Measurements from ENCODE around the gene TACC2.

The TACC2 gene

DNA sequence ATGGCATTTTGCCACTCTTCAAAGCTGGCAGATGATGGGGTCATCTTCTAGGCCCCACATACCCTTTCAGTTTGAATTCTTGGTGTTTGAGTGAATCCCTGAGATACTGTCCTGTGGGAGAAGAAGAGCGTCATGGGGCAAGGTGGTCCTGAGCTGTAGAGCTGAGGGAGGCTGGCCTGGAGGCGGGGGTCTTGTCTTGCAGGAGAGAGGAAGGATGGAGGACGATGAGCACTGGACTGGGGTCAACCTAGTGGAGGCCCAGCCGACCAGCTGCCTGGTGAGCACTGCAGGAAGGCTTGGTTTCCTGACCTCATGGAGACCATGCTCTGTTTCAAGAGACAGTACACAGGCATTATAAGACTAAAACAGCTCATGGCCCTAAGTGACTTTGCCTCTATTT lies 114.6 kb downstream of the TACC2 start:
- no peak for TF ChIP-seq FOXP2 (optimal IDR thresholded peaks at IDR 0.05; ENCODE audit: borderline replicate concordance, extremely low read depth, extremely low read length, insufficient read depth)
- no peak for TF ChIP-seq SIN3A (IDR thresholded peaks at IDR 0.05; ENCODE audit: borderline replicate concordance, insufficient read depth, low read length)
- no peak for TF ChIP-seq POLR2AphosphoS5 (IDR thresholded peaks at IDR 0.05; ENCODE audit: low read depth, low read length)
- TF ChIP-seq, protein P1, sequence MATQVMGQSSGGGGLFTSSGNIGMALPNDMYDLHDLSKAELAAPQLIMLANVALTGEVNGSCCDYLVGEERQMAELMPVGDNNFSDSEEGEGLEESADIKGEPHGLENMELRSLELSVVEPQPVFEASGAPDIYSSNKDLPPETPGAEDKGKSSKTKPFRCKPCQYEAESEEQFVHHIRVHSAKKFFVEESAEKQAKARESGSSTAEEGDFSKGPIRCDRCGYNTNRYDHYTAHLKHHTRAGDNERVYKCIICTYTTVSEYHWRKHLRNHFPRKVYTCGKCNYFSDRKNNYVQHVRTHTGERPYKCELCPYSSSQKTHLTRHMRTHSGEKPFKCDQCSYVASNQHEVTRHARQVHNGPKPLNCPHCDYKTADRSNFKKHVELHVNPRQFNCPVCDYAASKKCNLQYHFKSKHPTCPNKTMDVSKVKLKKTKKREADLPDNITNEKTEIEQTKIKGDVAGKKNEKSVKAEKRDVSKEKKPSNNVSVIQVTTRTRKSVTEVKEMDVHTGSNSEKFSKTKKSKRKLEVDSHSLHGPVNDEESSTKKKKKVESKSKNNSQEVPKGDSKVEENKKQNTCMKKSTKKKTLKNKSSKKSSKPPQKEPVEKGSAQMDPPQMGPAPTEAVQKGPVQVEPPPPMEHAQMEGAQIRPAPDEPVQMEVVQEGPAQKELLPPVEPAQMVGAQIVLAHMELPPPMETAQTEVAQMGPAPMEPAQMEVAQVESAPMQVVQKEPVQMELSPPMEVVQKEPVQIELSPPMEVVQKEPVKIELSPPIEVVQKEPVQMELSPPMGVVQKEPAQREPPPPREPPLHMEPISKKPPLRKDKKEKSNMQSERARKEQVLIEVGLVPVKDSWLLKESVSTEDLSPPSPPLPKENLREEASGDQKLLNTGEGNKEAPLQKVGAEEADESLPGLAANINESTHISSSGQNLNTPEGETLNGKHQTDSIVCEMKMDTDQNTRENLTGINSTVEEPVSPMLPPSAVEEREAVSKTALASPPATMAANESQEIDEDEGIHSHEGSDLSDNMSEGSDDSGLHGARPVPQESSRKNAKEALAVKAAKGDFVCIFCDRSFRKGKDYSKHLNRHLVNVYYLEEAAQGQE (IDR thresholded peaks at IDR 0.05; ENCODE audit: insufficient read depth in 1 of 2, low read depth in 2 of 2, low read length in 2 of 2): no peak
- TF ChIP-seq TAF1 (IDR thresholded peaks at IDR 0.05; ENCODE audit: borderline replicate concordance, insufficient read depth, low read length): no peak

DNA sequence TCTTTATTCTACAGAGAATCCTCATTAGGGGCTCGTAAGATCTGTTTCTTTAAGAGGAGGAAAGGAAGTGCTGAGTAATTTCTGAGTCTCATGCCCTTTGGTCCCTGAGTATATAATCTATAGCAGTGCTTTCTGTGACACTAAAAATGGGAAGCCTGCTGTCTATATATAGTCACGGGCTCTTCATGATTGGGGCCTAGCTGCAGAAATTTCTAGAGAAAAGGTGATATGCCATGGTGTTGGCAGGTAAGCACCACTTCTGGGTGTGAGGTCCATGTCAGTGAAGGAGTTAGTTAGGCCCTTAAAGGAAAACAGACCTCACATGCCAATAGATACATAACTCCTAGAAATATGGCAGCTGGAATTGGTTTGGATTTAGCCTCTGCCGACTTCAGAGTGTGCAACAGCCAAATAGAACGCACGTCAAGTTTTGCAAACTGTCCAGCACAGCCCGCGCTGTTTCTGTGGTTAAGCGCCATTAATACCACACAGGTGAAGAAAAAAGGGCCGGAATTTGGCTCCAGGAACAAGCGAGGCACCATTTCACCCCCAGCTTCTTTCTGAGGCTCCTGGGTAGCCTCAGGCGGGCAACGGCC lies 123.2 kb downstream of the TACC2 start:
- TF ChIP-seq POLR2AphosphoS5 (IDR thresholded peaks at IDR 0.05; ENCODE audit: low read depth, low read length) (no peak), SIN3A (IDR thresholded peaks at IDR 0.05; ENCODE audit: borderline replicate concordance, insufficient read depth, low read length) (no peak), TAF1 (IDR thresholded peaks at IDR 0.05; ENCODE audit: borderline replicate concordance, insufficient read depth, low read length) (no peak), FOXP2 (optimal IDR thresholded peaks at IDR 0.05; ENCODE audit: borderline replicate concordance, extremely low read depth, extremely low read length, insufficient read depth) (no peak)
- TF ChIP-seq, protein P1 (IDR thresholded peaks at IDR 0.05; ENCODE audit: insufficient read depth in 1 of 2, low read depth in 2 of 2, low read length in 2 of 2): 0 out of 4 replicates have a peak, but pooled peaks of 1 of the 2 experiments have one; percentile 10

DNA sequence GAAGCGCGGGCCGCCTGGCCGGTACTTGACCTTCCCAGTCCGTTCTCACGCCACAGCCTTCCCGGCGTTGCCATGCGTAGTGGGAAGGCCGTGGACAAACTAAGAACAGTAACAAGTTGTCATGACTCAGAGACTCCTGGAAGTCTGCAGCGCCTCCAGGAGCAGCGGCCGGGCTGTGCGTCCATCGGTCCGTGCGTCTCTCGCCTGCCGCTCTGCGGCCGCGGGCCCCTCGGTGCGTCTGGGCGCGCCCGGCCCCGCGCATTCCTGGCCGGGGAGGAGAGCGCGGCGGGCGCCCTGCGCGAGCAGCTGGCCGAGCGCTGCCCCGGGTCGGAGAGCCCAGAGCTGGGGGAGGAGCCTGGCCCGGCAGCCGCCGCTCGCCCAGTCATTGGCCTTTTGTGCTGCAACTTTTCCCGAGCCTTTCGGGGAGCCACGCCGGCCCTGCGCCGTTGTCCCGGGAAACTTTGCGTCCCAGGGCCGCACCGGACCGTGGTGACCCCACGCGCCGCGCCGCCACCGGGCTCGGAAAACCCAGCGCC lies 123.7 kb downstream of the TACC2 start:
- TF ChIP-seq SIN3A (IDR thresholded peaks at IDR 0.05; ENCODE audit: borderline replicate concordance, insufficient read depth, low read length) (0 out of 2 replicates have a peak, but pooled peaks have one; percentile 9), POLR2AphosphoS5 (IDR thresholded peaks at IDR 0.05; ENCODE audit: low read depth, low read length) (no peak; the same call in 1 of the 2 replicates), FOXP2 (optimal IDR thresholded peaks at IDR 0.05; ENCODE audit: borderline replicate concordance, extremely low read depth, extremely low read length, insufficient read depth) (peak; percentile 35), TAF1 (IDR thresholded peaks at IDR 0.05; ENCODE audit: borderline replicate concordance, insufficient read depth, low read length) (0 out of 2 replicates have a peak, but pooled peaks have one; percentile 32)
- TF ChIP-seq, protein P1 (IDR thresholded peaks at IDR 0.05; ENCODE audit: insufficient read depth in 1 of 2, low read depth in 2 of 2, low read length in 2 of 2): no peak

DNA sequence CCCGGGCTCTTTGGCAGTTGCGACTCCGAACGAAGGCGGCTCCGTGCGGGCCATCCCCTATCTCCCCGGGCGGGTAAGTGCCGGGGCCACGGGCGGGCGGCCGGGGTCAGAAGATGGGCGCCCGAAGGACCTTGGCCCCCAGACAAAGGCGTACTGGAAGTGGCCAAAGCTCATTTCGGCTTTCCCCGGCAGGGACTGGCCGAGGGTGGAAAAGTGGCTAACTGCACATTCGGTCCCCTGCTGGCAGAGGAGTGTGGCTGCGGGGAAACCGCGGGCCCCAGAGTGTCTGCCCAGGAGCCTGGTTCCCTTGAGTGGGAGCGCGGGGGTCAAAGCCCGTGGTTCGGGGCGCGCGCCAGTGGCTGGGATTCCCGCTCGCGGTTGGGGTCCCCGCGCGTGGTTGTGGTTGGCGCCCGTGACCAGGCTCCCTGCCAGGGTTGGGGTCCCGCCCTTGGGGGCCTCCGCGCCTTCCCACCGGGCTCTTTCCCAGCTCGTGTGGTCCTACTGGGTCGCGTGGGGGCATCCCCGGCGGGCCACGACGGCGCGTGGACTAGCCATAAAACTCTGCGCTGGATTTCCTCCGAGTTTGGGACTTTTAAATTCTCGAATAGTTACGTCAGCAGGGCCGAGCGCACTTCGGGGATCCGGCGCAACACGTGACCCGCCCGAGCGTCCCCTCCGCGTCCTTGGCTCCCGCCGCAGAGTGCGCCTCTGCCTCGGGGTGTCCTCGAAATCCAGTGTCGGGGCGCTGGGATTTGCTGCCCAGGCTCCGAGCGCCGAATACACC lies 124.4 kb downstream of the TACC2 start:
- 0 out of 2 replicates have a peak, but pooled peaks have one; percentile 3 for TF ChIP-seq SIN3A (IDR thresholded peaks at IDR 0.05; ENCODE audit: borderline replicate concordance, insufficient read depth, low read length)
- TF ChIP-seq FOXP2 (optimal IDR thresholded peaks at IDR 0.05; ENCODE audit: borderline replicate concordance, extremely low read depth, extremely low read length, insufficient read depth): no peak

DNA sequence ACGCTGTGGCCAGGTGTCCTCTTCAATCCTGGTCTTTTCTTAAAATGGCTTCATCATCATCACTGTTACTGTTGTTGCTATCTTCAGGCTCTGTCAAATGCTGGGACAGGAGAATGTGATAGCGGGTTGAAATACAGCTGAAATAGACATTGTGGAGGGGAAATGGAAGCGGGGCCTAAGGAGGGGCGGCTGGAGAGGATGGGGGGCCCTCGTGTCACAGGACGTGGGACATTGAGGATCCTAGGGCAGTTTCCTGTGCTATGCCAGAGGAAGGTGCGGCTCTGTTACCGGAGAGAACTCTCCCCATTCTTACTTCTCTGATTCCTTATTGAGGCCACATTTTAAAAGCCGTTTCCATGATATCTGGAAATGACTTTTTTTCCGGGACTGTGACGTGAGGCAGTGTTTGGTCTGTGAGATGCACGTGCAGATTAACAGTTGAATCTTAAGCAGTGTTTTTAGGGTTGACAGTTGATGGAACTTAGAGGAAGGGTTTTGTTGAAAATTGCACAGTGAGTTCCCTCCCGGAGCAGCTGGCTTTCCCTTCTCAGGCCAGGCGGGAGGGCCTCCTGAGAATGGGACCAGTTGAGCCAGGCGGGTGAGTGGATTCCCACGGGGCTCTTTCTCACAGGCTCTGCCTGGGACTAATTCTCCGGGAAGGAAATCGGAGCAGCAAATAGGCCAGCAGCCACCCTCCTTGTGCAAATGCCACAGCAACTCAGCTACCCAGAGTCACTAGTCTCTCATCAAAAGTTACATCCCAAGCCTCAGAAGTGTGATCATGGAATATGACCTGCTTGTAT lies 125.2 kb downstream of the TACC2 start:
- TF ChIP-seq, protein P1 (IDR thresholded peaks at IDR 0.05; ENCODE audit: insufficient read depth in 1 of 2, low read depth in 2 of 2, low read length in 2 of 2): no peak

All from PFSK-1 (cell line).